ENCODE results near the gene FRY.

- TF ChIP-seq CTCF (IDR thresholded peaks at IDR 0.05) (no peak), POLR2A (IDR thresholded peaks at IDR 0.05) (no peak)
Observed at GRCh38 chr13:32199168-32199567, 167.6 kb downstream of the FRY start.
